ENCODE data around the gene ZNF302.
"Not testable (repeated sequence)": the region's sequence is repeated elsewhere in the genome, so short reads cannot be mapped to it uniquely, and the experiment has no call there.

Gene ZNF302

DNA sequence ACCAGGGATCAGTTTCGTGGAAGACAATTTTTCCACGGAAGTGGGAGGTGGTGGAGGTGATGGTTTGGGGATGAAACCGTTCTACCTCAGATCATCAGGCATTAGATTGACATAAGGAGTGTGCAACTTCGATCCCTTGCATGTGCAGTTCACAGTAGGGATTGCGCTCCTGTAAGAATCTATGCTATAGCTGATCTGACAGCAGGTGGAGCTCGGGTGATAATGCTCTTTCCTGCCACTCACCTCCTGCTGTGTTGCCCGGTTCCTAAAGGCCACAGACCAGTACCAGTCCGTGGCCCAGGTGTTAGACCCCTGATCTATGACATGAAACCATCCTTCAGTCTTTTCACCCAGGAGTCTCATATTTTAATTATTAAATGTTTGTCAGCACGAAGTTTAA, 4.0 kb downstream of the ZNF302 start:
- no peak for DNase-seq (ENCODE audit: low read depth)

DNA sequence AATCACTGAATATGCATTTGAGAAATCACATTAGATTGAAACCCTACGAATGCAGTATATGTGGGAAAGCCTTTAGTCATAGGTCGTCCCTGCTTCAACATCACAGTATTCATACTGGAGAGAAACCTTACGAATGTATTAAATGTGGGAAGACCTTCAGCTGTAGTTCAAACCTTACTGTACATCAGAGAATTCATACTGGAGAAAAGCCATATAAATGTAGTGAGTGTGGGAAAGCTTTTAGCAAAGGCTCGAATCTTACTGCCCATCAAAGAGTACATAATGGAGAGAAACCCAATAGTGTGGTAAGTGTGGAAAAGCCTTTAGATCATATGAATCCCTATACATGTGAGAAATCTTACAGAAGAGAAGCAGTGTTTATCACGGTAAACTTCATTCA, 7.8 kb downstream of the ZNF302 start:
- H3K4me3 ChIP-seq (ENCODE audit: low read length); DNase-seq (ENCODE audit: low read depth): not testable (repeated sequence)

More for the DNA sequence above, 4.0 kb downstream of the ZNF302 start:
- no peak overlapping the region for H3K4me3 ChIP-seq (ENCODE audit: low read length)
- TF ChIP-seq, protein P1, sequence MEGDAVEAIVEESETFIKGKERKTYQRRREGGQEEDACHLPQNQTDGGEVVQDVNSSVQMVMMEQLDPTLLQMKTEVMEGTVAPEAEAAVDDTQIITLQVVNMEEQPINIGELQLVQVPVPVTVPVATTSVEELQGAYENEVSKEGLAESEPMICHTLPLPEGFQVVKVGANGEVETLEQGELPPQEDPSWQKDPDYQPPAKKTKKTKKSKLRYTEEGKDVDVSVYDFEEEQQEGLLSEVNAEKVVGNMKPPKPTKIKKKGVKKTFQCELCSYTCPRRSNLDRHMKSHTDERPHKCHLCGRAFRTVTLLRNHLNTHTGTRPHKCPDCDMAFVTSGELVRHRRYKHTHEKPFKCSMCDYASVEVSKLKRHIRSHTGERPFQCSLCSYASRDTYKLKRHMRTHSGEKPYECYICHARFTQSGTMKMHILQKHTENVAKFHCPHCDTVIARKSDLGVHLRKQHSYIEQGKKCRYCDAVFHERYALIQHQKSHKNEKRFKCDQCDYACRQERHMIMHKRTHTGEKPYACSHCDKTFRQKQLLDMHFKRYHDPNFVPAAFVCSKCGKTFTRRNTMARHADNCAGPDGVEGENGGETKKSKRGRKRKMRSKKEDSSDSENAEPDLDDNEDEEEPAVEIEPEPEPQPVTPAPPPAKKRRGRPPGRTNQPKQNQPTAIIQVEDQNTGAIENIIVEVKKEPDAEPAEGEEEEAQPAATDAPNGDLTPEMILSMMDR (conservative IDR thresholded peaks at IDR 0.05; ENCODE audit: low read length), result no peak

DNA sequence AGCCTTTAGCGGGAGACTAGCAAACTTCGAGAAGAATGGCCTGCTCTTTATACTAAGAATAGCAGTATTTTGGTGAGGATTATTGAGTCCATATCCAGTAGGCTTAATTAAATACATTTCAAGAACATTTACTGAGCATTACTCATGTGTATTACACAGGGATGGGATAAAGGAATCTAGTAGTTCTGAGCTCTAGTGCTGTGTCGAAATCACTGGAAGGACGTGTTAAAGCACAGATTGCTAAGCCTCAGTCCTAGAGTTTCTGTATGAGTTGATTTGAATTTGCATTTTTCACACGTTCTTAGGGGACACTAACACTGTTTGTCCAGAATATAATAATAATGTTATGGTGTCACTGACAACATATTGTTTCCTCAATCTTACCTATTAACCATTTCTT, 9.0 kb downstream of the ZNF302 start:
- no peak overlapping the region for H3K4me3 ChIP-seq (ENCODE audit: low read length)
- DNase-seq (ENCODE audit: low read depth), result no peak
- TF ChIP-seq, protein P1 (conservative IDR thresholded peaks at IDR 0.05; ENCODE audit: low read length), result no peak

DNA sequence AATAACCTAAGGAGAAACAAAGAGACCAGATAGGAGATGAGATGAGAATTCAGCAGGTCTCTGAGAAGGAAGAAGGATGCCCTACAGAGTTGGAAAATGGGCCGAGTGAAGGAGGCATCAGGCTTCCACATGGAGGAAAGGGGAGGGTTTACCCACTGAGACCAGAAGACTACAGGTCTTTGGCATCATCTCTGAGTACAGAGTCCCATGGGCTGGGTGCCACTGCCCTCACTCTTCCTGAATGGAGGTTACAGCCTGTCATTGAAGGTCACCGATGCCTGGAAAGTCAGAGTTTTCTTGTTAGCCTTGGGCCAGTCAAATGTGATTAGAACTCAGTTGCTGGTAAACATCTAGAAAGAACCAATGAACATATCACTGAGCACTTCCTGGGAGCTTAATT, 9.9 kb downstream of the ZNF302 start:
- TF ChIP-seq, protein P1 (conservative IDR thresholded peaks at IDR 0.05; ENCODE audit: low read length), result no peak

GRCh38 chr19:34688592-34688991, 11.1 kb downstream of the ZNF302 start:
- H3K4me3 ChIP-seq (ENCODE audit: low read length), result no peak overlapping the region
- DNase-seq (ENCODE audit: low read depth), result no peak
- TF ChIP-seq, protein P1 (conservative IDR thresholded peaks at IDR 0.05; ENCODE audit: low read length), result no peak

More for the DNA sequence above, 9.9 kb downstream of the ZNF302 start:
- H3K4me3 ChIP-seq (ENCODE audit: low read length), result no peak overlapping the region
- no peak for DNase-seq (ENCODE audit: low read depth)

DNA sequence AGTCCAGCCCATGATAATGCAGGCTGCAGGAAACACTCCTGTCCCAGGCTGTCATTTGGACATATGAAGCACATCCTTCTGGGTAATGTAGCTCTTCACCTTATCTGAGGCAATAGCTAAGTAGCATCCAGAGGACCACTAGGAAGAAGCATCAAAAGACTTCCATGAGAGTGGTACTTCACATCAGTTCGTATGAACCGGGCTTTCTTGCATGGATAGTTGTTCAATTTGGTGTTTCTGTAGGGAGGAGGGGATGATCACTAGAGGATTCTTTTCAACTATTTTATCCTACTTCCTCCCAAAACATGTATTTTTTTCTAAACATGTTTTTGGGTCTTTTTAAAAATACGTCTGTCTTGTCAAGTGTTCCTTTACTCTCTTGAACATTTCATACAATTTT, 12.9 kb downstream of the ZNF302 start:
- TF ChIP-seq, protein P1 (conservative IDR thresholded peaks at IDR 0.05; ENCODE audit: low read length), result no peak
- H3K4me3 ChIP-seq (ENCODE audit: low read length), result no peak overlapping the region
- DNase-seq (ENCODE audit: low read depth), result no peak

DNA sequence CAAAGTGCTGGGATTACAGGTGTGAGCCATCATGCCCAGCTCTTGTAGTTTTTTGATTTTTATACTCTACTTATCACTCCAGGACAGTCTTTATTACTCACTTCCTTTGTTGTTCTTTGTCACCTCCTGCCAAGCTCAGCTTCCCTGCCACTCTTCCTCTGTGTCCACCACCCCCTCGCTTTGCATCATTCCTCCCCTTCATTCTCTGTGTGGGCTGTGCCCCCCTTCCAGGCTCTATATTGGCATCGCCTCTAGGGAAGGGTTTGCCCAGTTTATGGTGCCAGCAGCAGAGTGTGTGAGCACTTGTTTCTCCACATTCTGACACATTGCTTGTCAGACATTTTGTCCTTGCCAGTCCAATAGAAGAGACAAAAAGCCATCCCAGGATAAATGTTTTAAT, 15.1 kb downstream of the ZNF302 start:
- DNase-seq (ENCODE audit: low read depth), result no peak
- TF ChIP-seq, protein P1 (conservative IDR thresholded peaks at IDR 0.05; ENCODE audit: low read length), result no peak
- no peak overlapping the region for H3K4me3 ChIP-seq (ENCODE audit: low read length)

DNA sequence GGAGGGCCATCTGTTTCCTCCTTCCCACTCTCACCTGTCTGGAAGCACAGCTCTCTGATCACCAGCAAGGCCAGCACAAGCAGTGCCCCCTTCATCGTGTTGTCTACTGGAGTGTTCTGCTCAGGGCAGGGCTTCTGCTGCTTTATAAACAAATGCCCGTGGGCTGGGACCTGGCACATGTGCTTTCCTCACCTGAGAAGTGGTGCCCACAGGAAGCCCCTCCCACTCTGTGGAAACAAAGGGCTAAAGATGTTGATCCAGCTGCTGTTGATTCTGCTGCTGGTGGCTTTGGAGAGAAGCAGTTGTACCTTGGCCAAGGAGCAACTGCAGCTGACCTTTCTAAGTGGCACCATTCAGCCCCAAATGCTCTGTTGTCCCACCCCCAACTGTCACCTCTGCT, 30.2 kb downstream of the ZNF302 start:
- TF ChIP-seq, protein P1 (conservative IDR thresholded peaks at IDR 0.05; ENCODE audit: low read length), result no peak

More for the DNA sequence above, 30.2 kb downstream of the ZNF302 start:
- DNase-seq (ENCODE audit: low read depth), result no peak
- H3K4me3 ChIP-seq (ENCODE audit: low read length), result no peak overlapping the region
